ENCODE measurements around the gene DLL4.
A peak's percentile ranks its signal among the peaks of the same experiment; 100 is the strongest.
"Not testable (repeated sequence)": the region's sequence is repeated elsewhere in the genome, so short reads cannot be mapped to it uniquely, and the experiment has no call there.

Gene DLL4

DNA sequence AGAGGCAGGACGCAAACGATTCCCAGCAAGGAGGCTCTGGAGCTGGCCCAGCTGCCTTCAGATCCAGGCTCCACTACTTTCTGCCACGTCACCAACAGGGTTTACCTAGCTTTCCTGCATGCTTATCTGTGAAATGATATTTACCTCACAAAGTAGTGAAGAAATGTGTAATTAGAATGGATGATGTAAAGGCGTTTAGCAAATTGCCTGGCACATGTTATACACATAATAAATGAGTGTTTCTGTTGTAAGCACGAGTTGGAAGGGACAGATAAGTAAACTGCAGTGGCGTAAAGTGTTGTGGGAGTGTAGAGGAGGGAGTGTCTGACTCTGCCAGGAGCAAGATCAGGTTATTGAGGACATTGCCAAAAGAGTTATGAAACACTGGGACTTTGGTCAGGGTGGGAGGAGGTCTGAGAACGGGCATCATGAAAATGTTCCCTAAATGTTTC lies 20.6 kb downstream of the DLL4 start:
- no peak for DNase-seq (ENCODE audit: low read depth)
- TF ChIP-seq, protein P1, sequence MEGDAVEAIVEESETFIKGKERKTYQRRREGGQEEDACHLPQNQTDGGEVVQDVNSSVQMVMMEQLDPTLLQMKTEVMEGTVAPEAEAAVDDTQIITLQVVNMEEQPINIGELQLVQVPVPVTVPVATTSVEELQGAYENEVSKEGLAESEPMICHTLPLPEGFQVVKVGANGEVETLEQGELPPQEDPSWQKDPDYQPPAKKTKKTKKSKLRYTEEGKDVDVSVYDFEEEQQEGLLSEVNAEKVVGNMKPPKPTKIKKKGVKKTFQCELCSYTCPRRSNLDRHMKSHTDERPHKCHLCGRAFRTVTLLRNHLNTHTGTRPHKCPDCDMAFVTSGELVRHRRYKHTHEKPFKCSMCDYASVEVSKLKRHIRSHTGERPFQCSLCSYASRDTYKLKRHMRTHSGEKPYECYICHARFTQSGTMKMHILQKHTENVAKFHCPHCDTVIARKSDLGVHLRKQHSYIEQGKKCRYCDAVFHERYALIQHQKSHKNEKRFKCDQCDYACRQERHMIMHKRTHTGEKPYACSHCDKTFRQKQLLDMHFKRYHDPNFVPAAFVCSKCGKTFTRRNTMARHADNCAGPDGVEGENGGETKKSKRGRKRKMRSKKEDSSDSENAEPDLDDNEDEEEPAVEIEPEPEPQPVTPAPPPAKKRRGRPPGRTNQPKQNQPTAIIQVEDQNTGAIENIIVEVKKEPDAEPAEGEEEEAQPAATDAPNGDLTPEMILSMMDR (conservative IDR thresholded peaks at IDR 0.05; ENCODE audit: control insufficient read depth, insufficient read depth, low read depth, low read length), result no peak

DNA sequence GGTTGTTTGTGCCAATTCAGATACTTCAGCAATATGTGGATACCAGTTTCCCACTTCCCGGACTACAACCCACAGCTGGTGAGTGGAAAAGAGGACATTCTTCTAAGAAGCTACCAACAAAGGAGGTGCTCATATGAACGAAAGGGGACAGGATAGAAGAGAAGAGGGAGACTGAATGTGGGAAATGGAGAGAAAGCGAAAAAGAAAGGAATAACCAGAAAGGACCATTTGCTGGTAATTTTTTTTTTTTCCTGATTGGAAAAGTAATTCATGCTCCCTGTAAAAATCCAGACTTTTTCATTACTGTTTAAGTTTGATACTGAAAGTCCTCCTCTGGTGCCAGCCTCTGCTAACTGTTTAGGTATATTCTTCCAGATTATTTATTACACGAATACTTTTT lies 22.6 kb downstream of the DLL4 start:
- no peak for DNase-seq (ENCODE audit: low read depth)
- no peak overlapping the region for H3K4me3 ChIP-seq (ENCODE audit: control insufficient read depth, low read depth, low read length)
- TF ChIP-seq, protein P1 (conservative IDR thresholded peaks at IDR 0.05; ENCODE audit: control insufficient read depth, insufficient read depth, low read depth, low read length), result no peak

More for the DNA sequence above, 20.6 kb downstream of the DLL4 start:
- no peak overlapping the region for H3K4me3 ChIP-seq (ENCODE audit: control insufficient read depth, low read depth, low read length)

DNA sequence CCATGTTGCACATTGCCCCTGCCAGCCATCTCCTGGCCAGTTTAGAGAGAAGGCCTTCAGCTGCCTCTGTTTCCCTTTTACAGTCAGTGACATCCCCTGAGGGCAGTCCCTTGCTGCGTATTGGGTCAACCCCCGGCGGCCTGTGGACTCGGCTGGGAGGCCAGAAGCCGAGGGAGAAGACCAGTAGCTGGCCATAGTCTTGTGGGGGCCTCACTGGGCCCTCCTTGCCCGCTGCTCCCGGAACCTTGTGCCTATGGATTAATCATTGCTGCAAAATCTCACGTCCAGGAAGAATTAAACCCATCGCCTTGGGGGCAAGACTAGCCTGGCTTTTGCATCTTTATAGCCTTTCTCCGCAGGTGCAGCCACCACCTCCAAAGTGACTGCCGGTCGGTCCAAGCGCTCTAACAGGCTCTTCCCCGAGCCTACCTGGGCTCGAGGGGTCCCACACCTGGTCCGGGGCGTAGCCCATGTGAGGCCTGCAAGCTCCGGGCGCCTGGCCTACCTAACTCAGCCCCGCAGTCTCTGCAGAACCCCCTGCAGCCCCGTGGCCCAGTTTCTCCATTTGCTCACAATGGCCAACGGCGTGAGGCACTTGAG lies 23.3 kb downstream of the DLL4 start:
- DNase-seq (ENCODE audit: low read depth), result no peak
- peak overlapping the region; percentile 79 for H3K4me3 ChIP-seq (ENCODE audit: control insufficient read depth, low read depth, low read length)
- TF ChIP-seq, protein P1 (conservative IDR thresholded peaks at IDR 0.05; ENCODE audit: control insufficient read depth, insufficient read depth, low read depth, low read length), result no peak

- TF ChIP-seq, protein P1 (conservative IDR thresholded peaks at IDR 0.05; ENCODE audit: control insufficient read depth, insufficient read depth, low read depth, low read length), result no peak
- H3K4me3 ChIP-seq (ENCODE audit: control insufficient read depth, low read depth, low read length), result peak within 1 kb of the TSS; percentile 79
- peak; percentile 88 for DNase-seq (ENCODE audit: low read depth)
Measured at GRCh38 chr15:40952901-40953712, 24.0 kb downstream of the DLL4 start, which contains the start of gene CHAC1. TSS of gene CHAC1 (plus strand) at chr15:40953471. CDS start at chr15:40953584, 113 bp downstream.

DNA sequence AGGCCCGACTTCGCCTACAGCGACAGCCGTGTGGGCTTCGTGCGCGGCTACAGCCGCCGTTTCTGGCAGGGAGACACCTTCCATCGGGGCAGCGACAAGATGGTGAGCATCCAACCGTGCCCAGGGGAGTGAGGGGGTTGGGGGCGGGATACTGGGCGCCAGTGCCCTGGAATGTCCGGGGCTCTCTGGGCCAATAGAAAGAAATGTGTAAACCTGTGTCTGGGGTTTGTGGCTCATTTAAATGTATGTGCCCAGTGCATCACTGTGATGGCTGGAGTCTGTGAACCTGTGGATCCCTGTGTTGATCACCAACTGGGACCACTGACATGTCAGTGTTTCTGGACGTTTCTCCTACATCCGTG lies 24.6 kb downstream of the DLL4 start:
- H3K4me3 ChIP-seq (ENCODE audit: control insufficient read depth, low read depth, low read length), result peak overlapping the region; percentile 79
- TF ChIP-seq, protein P1 (conservative IDR thresholded peaks at IDR 0.05; ENCODE audit: control insufficient read depth, insufficient read depth, low read depth, low read length), result no peak
- DNase-seq (ENCODE audit: low read depth), result no peak

GRCh38 chr15:40954158-40954848 lies 25.2 kb downstream of the DLL4 start:
- not testable (repeated sequence) for DNase-seq (ENCODE audit: low read depth)
- H3K4me3 ChIP-seq (ENCODE audit: control insufficient read depth, low read depth, low read length), result peak overlapping the region; percentile 79
